HepG2 (cell line): Measurements from ENCODE around the gene MAP2K7. TPM values are rescaled to one million over a fixed set of nuclear protein-coding genes. Genes with fewer than 3 reads are reported as not detected.

Experiments
- ERF ChIP-seq: IDR thresholded peaks from 2 replicates; pipeline ENCODE4 v1.6.1; 2018; ENCODE audit warnings: missing biosample characterization, missing genetic modification reagents
- ETV5 ChIP-seq: IDR thresholded peaks from 2 replicates; pipeline ENCODE4 v1.6.1; 2018; ENCODE audit warnings: missing biosample characterization, missing genetic modification reagents, inconsistent platforms, borderline replicate concordance
- FOXK2 ChIP-seq: fragments of 450-650 bp; IDR thresholded peaks from 2 replicates; pipeline ENCODE4 v1.6.1; 2016
- GATAD1 ChIP-seq: IDR thresholded peaks from 2 replicates; pipeline ENCODE4 v1.6.1; 2016; ENCODE audit warnings: missing genetic modification reagents, missing compliant biosample characterization
- HOXA5 ChIP-seq: sonication (generic); formaldehyde crosslinking; IDR thresholded peaks from 2 replicates; pipeline ENCODE4 v1.4.0; 2020; ENCODE audit warnings: missing genetic modification reagents
- IRF2 ChIP-seq: IDR thresholded peaks from 2 replicates; pipeline ENCODE4 v1.6.1; 2018; ENCODE audit warnings: missing genetic modification reagents, missing compliant biosample characterization
- ISL2 ChIP-seq: sonication (generic); formaldehyde crosslinking; IDR thresholded peaks from 2 replicates; pipeline ENCODE4 v1.5.0; 2020; ENCODE audit warnings: missing genetic modification reagents
- NFATC3 ChIP-seq: sonication (generic); formaldehyde crosslinking; IDR thresholded peaks from 2 replicates; pipeline ENCODE4 v1.5.1; 2020; ENCODE audit warnings: mild to moderate bottlenecking, missing genetic modification reagents
- NFYB ChIP-seq: sonication (generic); formaldehyde crosslinking; IDR thresholded peaks from 2 replicates; pipeline ENCODE4 v1.4.0; 2020; ENCODE audit warnings: missing genetic modification reagents
- PRMT3 ChIP-seq: sonication (generic); formaldehyde crosslinking; IDR thresholded peaks from 2 replicates; pipeline ENCODE4 v1.8.1; 2022; ENCODE audit warnings: low read depth, mild to moderate bottlenecking, moderate library complexity, missing genetic modification reagents, borderline replicate concordance
- RBFOX2 ChIP-seq: fragments of 200-400 bp; formaldehyde crosslinking; IDR thresholded peaks from 2 replicates; pipeline ENCODE4 v1.6.1; 2017; ENCODE audit warnings: low read depth, mild to moderate bottlenecking, low read length
- SP2 ChIP-seq: sonication (generic); formaldehyde crosslinking; IDR thresholded peaks from 2 replicates; pipeline ENCODE4 v1.5.1; 2020; ENCODE audit warnings: mild to moderate bottlenecking, missing genetic modification reagents
- SP5 ChIP-seq: IDR thresholded peaks from 2 replicates; pipeline ENCODE4 v1.6.1; 2016; ENCODE audit warnings: low read depth, borderline replicate concordance
- THYN1 ChIP-seq: sonication (generic); formaldehyde crosslinking; IDR thresholded peaks from 2 replicates; pipeline ENCODE4 v1.8.1; 2023; ENCODE audit warnings: low read depth, mild to moderate bottlenecking, moderate library complexity, missing genetic modification reagents, borderline replicate concordance
- TRIM24 ChIP-seq: sonication (generic); formaldehyde crosslinking; IDR thresholded peaks from 2 replicates; pipeline ENCODE4 v1.8.0; 2022; ENCODE audit warnings: mild to moderate bottlenecking, missing genetic modification reagents
- ZNF101 ChIP-seq: sonication (generic); formaldehyde crosslinking; IDR thresholded peaks from 2 replicates; pipeline ENCODE4 v1.4.0; 2020; ENCODE audit warnings: mild to moderate bottlenecking, low read depth, missing genetic modification reagents, borderline replicate concordance
- ZNF264 ChIP-seq: sonication (generic); formaldehyde crosslinking; IDR thresholded peaks from 2 replicates; pipeline ENCODE4 v1.4.0; 2020; ENCODE audit warnings: missing genetic modification reagents
- ZNF432 ChIP-seq: sonication (generic); formaldehyde crosslinking; IDR thresholded peaks from 2 replicates; pipeline ENCODE4 v1.5.0; 2020; ENCODE audit warnings: missing genetic modification reagents, mild to moderate bottlenecking, borderline replicate concordance
- ZNF451 ChIP-seq: sonication (generic); formaldehyde crosslinking; IDR thresholded peaks from 2 replicates; pipeline ENCODE4 v1.5.0; 2020; ENCODE audit warnings: mild to moderate bottlenecking, missing genetic modification reagents
- ZNF460 ChIP-seq: sonication (generic); formaldehyde crosslinking; IDR thresholded peaks from 2 replicates; pipeline ENCODE4 v1.5.1; 2020; ENCODE audit warnings: missing genetic modification reagents, mild to moderate bottlenecking, borderline replicate concordance
- ZNF547 ChIP-seq: sonication (generic); formaldehyde crosslinking; IDR thresholded peaks from 2 replicates; pipeline ENCODE4 v1.5.1; 2020; ENCODE audit warnings: mild to moderate bottlenecking, missing genetic modification reagents
- polyA plus RNA-seq, 8 experiments: library from polyadenylated mRNA; depleted of rRNA in 3 of 8; stranded (reverse) in 7 of 8; unstranded in 1 of 8; fragments of >200 nt; fragmentation: Illumina TruSeq in 4 of 8; extraction: Trizol in 4 of 8; gene quantifications; 2 replicates each; pipeline versions ENCODE4 v1.2.1 to v1.2.3, GENCODE V29; 2011 to 2016; ENCODE audit warnings: low read depth in 4 of 8, missing spikeins in 1 of 8, mixed read lengths in 1 of 8; ENCODE audit not compliant: insufficient read depth in 1 of 8
- total RNA-seq, 5 experiments: library from RNA; depleted of rRNA; stranded (reverse); fragments of >200 nt; fragmentation: Illumina TruSeq; extraction: Trizol; gene quantifications; 2 replicates each; pipeline ENCODE4 v1.2.3, GENCODE V29; 2016; ENCODE audit warnings: low read depth in 1 of 5
- TF ChIP-seq, protein P1 (sequence below): sonication (generic); formaldehyde crosslinking; IDR thresholded peaks from 2 replicates; pipeline ENCODE4 v1.4.0; 2020; ENCODE audit warnings: missing genetic modification reagents
- TF ChIP-seq, protein P2 (sequence below): sonication (generic); formaldehyde crosslinking; IDR thresholded peaks from 2 replicates; pipeline ENCODE4 v1.5.0; 2020; ENCODE audit warnings: missing genetic modification reagents
- TF ChIP-seq, protein P3 (sequence below): sonication (generic); formaldehyde crosslinking; conservative IDR thresholded peaks from 2 replicates; pipeline ENCODE4 v1.4.0; 2020; ENCODE audit warnings: missing genetic modification reagents

MAP2K7 gene
- total and polyA plus RNA-seq, 2 of the 13 experiments (the other 11 are each of a cell fraction or from before 2014, with no cell fraction given): 9.0 to 10.8 TPM

DNA sequence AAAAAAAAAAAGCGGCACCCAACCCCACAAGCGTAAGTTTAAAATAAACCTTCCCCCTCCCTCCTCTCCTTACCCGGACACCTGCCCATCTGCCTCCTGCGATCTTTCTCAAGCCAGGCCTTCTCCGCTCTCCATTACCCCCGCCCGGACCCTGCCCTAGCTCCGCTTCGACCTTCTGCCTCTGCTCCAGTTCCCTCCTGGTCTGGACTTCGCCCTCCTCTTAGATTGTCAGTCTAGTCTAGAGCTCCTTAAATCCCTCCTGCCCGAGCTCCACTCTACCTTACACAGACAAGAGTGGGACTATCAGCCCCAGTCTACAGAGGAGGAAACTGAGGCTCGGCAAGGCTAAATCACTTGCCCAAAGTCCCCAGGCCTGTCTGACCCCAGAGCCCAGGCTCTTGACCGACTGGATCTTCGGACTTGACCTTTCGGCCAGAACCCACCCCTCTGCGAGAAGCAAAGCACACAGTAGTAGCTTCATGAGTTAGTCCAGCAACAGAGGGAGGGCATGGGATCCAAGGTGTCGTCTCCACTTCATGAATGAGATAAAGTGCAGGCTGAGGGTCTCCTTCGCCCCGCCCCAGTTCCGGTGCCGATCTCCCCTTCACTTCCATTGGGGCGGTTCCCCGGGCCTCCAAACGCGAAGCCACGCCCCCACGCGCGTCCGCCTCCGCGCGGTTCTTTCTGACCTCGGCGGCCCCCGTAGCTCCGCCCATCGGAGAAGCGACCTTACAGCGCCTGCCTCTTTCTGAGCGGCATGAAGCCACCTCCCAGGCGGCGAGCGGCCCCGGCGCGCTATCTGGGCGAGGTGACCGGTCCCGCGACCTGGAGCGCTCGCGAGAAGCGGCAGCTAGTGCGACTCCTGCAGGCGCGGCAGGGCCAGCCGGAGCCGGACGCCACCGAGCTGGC lies 16.2 kb downstream of the MAP2K7 start, which contains the start of gene SNAPC2 (continued):
- TF ChIP-seq, protein P1, sequence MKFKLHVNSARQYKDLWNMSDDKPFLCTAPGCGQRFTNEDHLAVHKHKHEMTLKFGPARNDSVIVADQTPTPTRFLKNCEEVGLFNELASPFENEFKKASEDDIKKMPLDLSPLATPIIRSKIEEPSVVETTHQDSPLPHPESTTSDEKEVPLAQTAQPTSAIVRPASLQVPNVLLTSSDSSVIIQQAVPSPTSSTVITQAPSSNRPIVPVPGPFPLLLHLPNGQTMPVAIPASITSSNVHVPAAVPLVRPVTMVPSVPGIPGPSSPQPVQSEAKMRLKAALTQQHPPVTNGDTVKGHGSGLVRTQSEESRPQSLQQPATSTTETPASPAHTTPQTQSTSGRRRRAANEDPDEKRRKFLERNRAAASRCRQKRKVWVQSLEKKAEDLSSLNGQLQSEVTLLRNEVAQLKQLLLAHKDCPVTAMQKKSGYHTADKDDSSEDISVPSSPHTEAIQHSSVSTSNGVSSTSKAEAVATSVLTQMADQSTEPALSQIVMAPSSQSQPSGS (CRISPR knock-in tag): peak; percentile 49; the same call in 1 of the 2 replicates
- TF ChIP-seq ZNF547 (peak; percentile 40; the same call in 1 of the 2 replicates), NFATC3 (CRISPR knock-in tag) (no peak), HOXA5 (no peak), ZNF432 (CRISPR knock-in tag) (no peak), ERF (peak; percentile 44; the same call in 1 of the 2 replicates), IRF2 (no peak), NFYB (CRISPR knock-in tag) (peak; percentile 43), GATAD1 (peak; percentile 89), ZNF451 (no peak), ISL2 (CRISPR knock-in tag) (peak; percentile 53; the same call in 1 of the 2 replicates), RBFOX2 (peak; percentile 92), ETV5 (peak; percentile 80; the same call in 1 of the 2 replicates), PRMT3 (CRISPR knock-in tag) (no peak; the same call in 1 of the 2 replicates), SP2 (no peak; the same call in 1 of the 2 replicates), ZNF460 (CRISPR knock-in tag) (no peak; the same call in 1 of the 2 replicates), ZNF264 (peak; percentile 66; the same call in 1 of the 2 replicates), THYN1 (CRISPR knock-in tag) (no peak), ZNF101 (CRISPR knock-in tag) (no peak), FOXK2 (no peak), TRIM24 (no peak), SP5 (peak; percentile 89)
- TF ChIP-seq, protein P2, sequence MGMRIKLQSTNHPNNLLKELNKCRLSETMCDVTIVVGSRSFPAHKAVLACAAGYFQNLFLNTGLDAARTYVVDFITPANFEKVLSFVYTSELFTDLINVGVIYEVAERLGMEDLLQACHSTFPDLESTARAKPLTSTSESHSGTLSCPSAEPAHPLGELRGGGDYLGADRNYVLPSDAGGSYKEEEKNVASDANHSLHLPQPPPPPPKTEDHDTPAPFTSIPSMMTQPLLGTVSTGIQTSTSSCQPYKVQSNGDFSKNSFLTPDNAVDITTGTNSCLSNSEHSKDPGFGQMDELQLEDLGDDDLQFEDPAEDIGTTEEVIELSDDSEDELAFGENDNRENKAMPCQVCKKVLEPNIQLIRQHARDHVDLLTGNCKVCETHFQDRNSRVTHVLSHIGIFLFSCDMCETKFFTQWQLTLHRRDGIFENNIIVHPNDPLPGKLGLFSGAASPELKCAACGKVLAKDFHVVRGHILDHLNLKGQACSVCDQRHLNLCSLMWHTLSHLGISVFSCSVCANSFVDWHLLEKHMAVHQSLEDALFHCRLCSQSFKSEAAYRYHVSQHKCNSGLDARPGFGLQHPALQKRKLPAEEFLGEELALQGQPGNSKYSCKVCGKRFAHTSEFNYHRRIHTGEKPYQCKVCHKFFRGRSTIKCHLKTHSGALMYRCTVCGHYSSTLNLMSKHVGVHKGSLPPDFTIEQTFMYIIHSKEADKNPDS (CRISPR knock-in tag): no peak
- TF ChIP-seq, protein P3, sequence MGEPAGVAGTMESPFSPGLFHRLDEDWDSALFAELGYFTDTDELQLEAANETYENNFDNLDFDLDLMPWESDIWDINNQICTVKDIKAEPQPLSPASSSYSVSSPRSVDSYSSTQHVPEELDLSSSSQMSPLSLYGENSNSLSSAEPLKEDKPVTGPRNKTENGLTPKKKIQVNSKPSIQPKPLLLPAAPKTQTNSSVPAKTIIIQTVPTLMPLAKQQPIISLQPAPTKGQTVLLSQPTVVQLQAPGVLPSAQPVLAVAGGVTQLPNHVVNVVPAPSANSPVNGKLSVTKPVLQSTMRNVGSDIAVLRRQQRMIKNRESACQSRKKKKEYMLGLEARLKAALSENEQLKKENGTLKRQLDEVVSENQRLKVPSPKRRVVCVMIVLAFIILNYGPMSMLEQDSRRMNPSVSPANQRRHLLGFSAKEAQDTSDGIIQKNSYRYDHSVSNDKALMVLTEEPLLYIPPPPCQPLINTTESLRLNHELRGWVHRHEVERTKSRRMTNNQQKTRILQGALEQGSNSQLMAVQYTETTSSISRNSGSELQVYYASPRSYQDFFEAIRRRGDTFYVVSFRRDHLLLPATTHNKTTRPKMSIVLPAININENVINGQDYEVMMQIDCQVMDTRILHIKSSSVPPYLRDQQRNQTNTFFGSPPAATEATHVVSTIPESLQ (CRISPR knock-in tag): no peak
